ENCODE measurements around the gene LCT.

LCT gene

DNA sequence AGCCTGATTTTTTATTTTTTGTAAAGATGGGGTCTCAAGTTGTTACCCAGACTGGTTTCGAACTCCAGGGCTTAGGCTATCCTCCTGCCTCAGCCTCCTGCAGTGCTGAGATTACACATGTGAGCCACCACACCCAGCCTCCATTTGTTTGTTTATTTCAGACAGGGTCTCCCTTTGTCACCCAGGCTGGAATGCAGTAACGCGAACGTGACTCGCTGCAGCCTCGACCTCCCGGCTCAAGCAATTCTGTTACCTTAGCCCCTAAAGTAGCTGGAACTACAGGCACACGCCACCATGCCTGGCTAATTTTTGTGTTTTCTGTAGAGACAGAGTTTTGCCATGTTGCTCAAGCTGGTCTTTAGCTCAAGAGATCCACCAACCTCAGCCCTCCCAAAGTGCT, 68.1 kb downstream of the LCT start:
- peaks cover 16% of the 10 kb centered on the region for H3K36me3 ChIP-seq (ENCODE audit: control insufficient read depth, insufficient read depth, low read length)
- no peak for DNase-seq (ENCODE audit: extremely low read depth, insufficient read length)
- no peak for TF ChIP-seq CTCF (IDR thresholded peaks at IDR 0.05; ENCODE audit: insufficient read depth, low read length, poor library complexity, severe bottlenecking)
- no peaks in the 10 kb centered on the region for H3K27me3 ChIP-seq (replicated peaks; ENCODE audit: control insufficient read depth, insufficient read depth, low read length)
- H3K4me3 ChIP-seq (replicated peaks; ENCODE audit: low read depth, low read length) = no peak overlapping the region

- H3K27me3 ChIP-seq (replicated peaks; ENCODE audit: control insufficient read depth, insufficient read depth, low read length) = no peaks in the 10 kb centered on the region
- H3K4me3 ChIP-seq (replicated peaks; ENCODE audit: low read depth, low read length) = no peak overlapping the region
- TF ChIP-seq CTCF (IDR thresholded peaks at IDR 0.05; ENCODE audit: insufficient read depth, low read length, poor library complexity, severe bottlenecking) = no peak
- peaks cover 5% of the 10 kb centered on the region for H3K36me3 ChIP-seq (ENCODE audit: control insufficient read depth, insufficient read depth, low read length)
- DNase-seq (ENCODE audit: extremely low read depth, insufficient read length) = no peak
Measured at GRCh38 chr2:135762530-135762929, 74.5 kb downstream of the LCT start.

GRCh38 chr2:135762022-135762421, 75.0 kb downstream of the LCT start:
- Histone ChIP-seq H3K4me3 (replicated peaks; ENCODE audit: low read depth, low read length) (no peak overlapping the region), H3K36me3 (ENCODE audit: control insufficient read depth, insufficient read depth, low read length) (peaks cover 5% of the 10 kb centered on the region), H3K27me3 (replicated peaks; ENCODE audit: control insufficient read depth, insufficient read depth, low read length) (no peaks in the 10 kb centered on the region)
- TF ChIP-seq CTCF (IDR thresholded peaks at IDR 0.05; ENCODE audit: insufficient read depth, low read length, poor library complexity, severe bottlenecking) = no peak
- no peak for DNase-seq (ENCODE audit: extremely low read depth, insufficient read length)

GRCh38 chr2:135756692-135757091, 80.3 kb downstream of the LCT start:
- Histone ChIP-seq H3K4me3 (replicated peaks; ENCODE audit: low read depth, low read length) (no peak overlapping the region), H3K36me3 (ENCODE audit: control insufficient read depth, insufficient read depth, low read length) (peaks cover 14% of the 10 kb centered on the region), H3K27me3 (replicated peaks; ENCODE audit: control insufficient read depth, insufficient read depth, low read length) (no peaks in the 10 kb centered on the region)
- no peak for DNase-seq (ENCODE audit: extremely low read depth, insufficient read length)
- TF ChIP-seq CTCF (IDR thresholded peaks at IDR 0.05; ENCODE audit: insufficient read depth, low read length, poor library complexity, severe bottlenecking) = no peak

- Histone ChIP-seq H3K27me3 (replicated peaks; ENCODE audit: control insufficient read depth, insufficient read depth, low read length) (no peaks in the 10 kb centered on the region), H3K4me3 (replicated peaks; ENCODE audit: low read depth, low read length) (no peak overlapping the region), H3K36me3 (ENCODE audit: control insufficient read depth, insufficient read depth, low read length) (peaks cover 14% of the 10 kb centered on the region)
- TF ChIP-seq CTCF (IDR thresholded peaks at IDR 0.05; ENCODE audit: insufficient read depth, low read length, poor library complexity, severe bottlenecking) = no peak
- DNase-seq (ENCODE audit: extremely low read depth, insufficient read length) = no peak
Measured at GRCh38 chr2:135755573-135755972, 81.4 kb downstream of the LCT start.

DNA sequence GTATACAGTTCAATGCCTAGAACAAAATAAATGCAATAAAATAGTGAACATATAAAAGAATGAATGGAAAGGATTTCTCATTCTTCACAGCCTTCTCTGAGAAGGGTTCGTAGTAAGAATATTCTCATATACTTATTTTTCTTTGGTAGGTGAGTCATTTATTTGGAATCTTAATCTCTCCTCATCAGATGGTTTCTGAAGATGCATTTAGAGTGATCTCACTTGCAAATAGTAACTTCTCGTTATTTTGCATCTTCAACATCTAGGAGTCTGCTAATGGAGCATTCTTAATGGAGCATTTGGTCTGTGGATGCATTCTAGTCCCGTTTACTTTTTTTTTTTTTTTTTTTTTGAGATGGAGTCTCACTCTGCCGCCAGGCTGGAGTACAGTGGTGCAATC, 91.4 kb downstream of the LCT start:
- no peak overlapping the region for H3K4me3 ChIP-seq (replicated peaks; ENCODE audit: low read depth, low read length)
- DNase-seq (ENCODE audit: extremely low read depth, insufficient read length) = no peak
- no peaks in the 10 kb centered on the region for H3K27me3 ChIP-seq (replicated peaks; ENCODE audit: control insufficient read depth, insufficient read depth, low read length)
- peaks cover 2% of the 10 kb centered on the region; the same call in 1 of the 2 replicates for H3K36me3 ChIP-seq (ENCODE audit: control insufficient read depth, insufficient read depth, low read length)
- no peak for TF ChIP-seq CTCF (IDR thresholded peaks at IDR 0.05; ENCODE audit: insufficient read depth, low read length, poor library complexity, severe bottlenecking)

All from GM06990 (cell line).